Thymus (tissue), 11 donors: ENCODE data around the gene MCAT. TPM values are rescaled to one million over a fixed set of nuclear protein-coding genes. Genes with fewer than 3 reads are reported as not detected.
"Not testable (repeated sequence)": the region's sequence is repeated elsewhere in the genome, so short reads cannot be mapped to it uniquely, and the experiment has no call there.

Experiments used
- DNase-seq, 9 donors: peaks; one replicate each; pipeline ENCODE4 v3.0.0-alpha.2; 2013; ENCODE audit warnings: low spot score in 9 of 9, low read depth in 6 of 9, missing footprints in 1 of 9
- H3K27ac ChIP-seq, 2 donors: one replicate each; pipeline ENCODE4 v1.5.1; 2013; ENCODE audit warnings: control low read depth in 1 of 2, low read depth in 1 of 2, low read length in 1 of 2, mild to moderate bottlenecking in 1 of 2, moderate library complexity in 1 of 2
- H3K27me3 ChIP-seq, 2 donors: one replicate each; pipeline ENCODE4 v1.5.1; 2013; ENCODE audit warnings: low read length in 1 of 2; ENCODE audit not compliant: control insufficient read depth in 2 of 2, insufficient read depth in 1 of 2
- H3K36me3 ChIP-seq, 2 donors: one replicate each; pipeline ENCODE4 v1.5.1; 2013; ENCODE audit warnings: low read length in 1 of 2, mild to moderate bottlenecking in 1 of 2, moderate library complexity in 1 of 2; ENCODE audit not compliant: control insufficient read depth in 2 of 2, insufficient read depth in 2 of 2
- H3K4me1 ChIP-seq, 2 donors: one replicate each; pipeline ENCODE4 v1.5.1; 2013; ENCODE audit warnings: low read length in 2 of 2; ENCODE audit not compliant: control insufficient read depth in 2 of 2, insufficient read depth in 2 of 2
- H3K4me3 ChIP-seq, 2 donors: one replicate each; pipeline ENCODE4 v1.5.1; 2013; ENCODE audit warnings: low read length in 2 of 2, control low read depth in 1 of 2, mild to moderate bottlenecking in 1 of 2
- H3K9me3 ChIP-seq, 2 donors: one replicate each; pipeline ENCODE4 v1.5.1; 2013; ENCODE audit warnings: low read length in 1 of 2, mild to moderate bottlenecking in 1 of 2; ENCODE audit not compliant: control insufficient read depth in 2 of 2, insufficient read depth in 1 of 2
- WGBS: extraction: QIAGEN DNeasy Blood & Tissue Kit; methylation state at CpG from one replicate; pipeline ENCODE4 v1.1.7; 2013; 5-methylcytosine and 5-hydroxymethylcytosine counted together
- polyA plus RNA-seq: library from polyadenylated mRNA; stranded (reverse); fragments of 200-250 nt; gene quantifications from one replicate; pipeline ENCODE4 v1.2.3, GENCODE V29; 2013
- total RNA-seq: library from RNA; stranded (reverse); fragments of 120-200 nt; gene quantifications from one replicate; pipeline ENCODE4 v1.2.4, GENCODE V29; 2013
- donor health status: healthy.

Gene MCAT
- total and polyA plus RNA-seq, 2 donors: 11.7 to 12.3 TPM

DNA sequence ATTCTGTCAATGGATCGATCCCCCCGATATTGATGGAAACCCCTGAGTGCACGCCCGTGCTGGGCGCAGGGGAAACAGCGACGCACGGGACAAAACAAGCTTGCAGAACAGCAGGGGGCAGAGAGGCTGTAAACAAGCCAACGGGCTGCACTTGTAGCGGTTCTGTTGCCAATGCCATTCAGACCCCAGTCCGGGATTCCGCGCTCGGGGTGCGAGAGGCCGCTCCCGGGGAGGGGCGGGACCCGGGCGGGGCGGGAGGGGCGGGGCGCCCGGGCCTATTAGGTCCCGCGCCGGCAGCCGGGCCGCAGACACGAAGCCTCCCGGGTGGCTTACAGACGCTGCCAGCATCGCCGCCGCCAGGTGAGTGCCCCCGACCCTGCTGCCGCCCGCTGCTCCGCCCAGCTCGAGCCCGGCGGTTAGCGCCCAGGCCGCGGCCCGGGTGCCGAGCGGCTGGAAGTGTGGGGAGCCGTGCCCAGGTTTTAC, 32.7 kb downstream of the MCAT start, which contains the start of gene BIK:
BIK (plus strand) TSS at position 307 of the 483 bp plus-strand sequence. CDS start 13,273 bp downstream, outside the sequence.
- peak in 2 of 9 donors; percentile 41 to 77 for DNase-seq
- WGBS: under 1% methylated on average over 49 of the region's 49 CpGs
- Histone ChIP-seq H3K36me3 (no peaks in the 10 kb centered on the region), H3K27me3 (peaks cover 0 to 33% of the 10 kb centered on the region in 2 donors), H3K4me1 (peaks cover 0 to 19% of the 10 kb centered on the region in 2 donors), H3K4me3 (peak within 1 kb of the TSS; percentile 46 to 66), H3K9me3 (no peaks in the 10 kb centered on the region), H3K27ac (no peak within 1 kb of the TSS)

DNA sequence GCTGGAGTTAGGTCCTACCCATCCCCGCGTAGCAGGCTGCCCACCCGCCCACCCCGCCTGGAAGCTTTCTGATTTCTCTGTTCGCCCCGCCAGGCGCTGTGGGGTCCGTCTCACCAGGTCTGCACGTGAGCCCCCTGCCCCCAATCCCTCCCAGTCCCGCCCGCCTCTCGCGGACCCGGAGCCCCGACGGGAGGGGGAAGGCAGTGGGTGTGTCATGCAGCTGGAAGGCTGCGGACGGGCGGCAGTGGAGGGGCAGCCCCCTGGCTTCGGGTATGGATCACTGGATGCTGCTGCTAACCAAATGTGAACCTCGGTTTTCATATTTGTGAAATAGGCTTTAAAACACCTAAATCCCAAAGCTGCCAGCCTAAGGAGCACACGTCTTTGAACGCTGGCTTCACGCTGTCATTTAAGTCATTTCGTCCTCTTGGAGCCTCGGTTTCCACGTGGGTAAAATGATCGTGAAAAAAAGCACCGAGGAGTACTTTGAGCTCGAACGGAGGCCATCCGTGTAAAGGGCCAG, 33.2 kb downstream of the MCAT start:
- Histone ChIP-seq H3K4me1 (peaks cover 0 to 24% of the 10 kb centered on the region in 2 donors), H3K27me3 (peaks cover 0 to 33% of the 10 kb centered on the region in 2 donors)
- no peak for DNase-seq

DNA sequence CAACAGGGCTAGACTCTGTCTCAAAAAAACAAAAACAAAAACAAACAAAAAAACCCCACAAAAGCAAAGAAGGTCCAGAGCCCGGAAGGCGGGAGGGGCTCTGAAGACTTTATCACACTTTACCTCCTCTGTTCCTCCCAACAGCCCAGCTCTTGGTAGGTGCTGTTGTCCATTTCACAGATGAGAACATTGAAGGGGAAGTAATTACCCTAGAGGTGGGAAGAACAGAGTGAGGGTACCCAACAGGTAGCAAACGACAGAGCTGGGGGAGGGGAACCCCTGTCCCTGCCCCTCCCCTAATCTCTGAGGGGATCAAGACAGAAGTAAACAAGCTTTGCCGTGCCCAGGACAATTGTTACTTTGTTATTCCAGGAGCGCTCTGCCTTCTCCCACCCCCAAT, 33.7 kb downstream of the MCAT start:
- Histone ChIP-seq H3K36me3 (no peaks in the 10 kb centered on the region), H3K27ac (no peak overlapping the region), H3K9me3 (no peaks in the 10 kb centered on the region), H3K27me3 (peaks cover 0 to 33% of the 10 kb centered on the region in 2 donors), H3K4me3 (no peak overlapping the region), H3K4me1 (peaks cover 0 to 29% of the 10 kb centered on the region in 2 donors)
- DNase-seq: no peak
- WGBS: 83% methylated on average over 5 of the region's 5 CpGs

More for the DNA sequence above, 33.2 kb downstream of the MCAT start:
- Histone ChIP-seq H3K9me3 (no peaks in the 10 kb centered on the region), H3K27ac (no peak overlapping the region), H3K4me3 (peak overlapping the region; percentile 35 to 66), H3K36me3 (no peaks in the 10 kb centered on the region)
- WGBS: 19% methylated on average over 32 of the region's 32 CpGs

DNA sequence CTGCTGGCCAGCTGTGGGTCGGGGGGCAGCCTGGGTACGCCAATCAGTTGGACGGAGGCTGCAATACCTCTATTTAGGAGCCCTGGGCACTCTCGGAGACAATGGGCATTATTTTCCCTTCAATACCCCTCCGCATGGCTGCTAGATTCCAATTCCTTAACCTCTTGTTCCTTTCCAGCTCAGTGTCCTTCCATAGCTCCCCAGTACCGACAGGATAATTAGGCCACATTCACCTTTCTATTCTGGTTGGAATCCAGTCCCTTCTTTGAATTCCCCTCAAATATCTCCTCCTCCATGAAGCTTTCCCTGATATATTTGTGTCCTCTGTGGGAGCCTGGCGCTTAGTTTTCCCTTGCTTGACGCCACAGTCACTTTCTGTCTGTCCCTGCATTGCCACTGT, 36.9 kb downstream of the MCAT start:
- WGBS: 98% methylated on average over 8 of the region's 8 CpGs

DNA sequence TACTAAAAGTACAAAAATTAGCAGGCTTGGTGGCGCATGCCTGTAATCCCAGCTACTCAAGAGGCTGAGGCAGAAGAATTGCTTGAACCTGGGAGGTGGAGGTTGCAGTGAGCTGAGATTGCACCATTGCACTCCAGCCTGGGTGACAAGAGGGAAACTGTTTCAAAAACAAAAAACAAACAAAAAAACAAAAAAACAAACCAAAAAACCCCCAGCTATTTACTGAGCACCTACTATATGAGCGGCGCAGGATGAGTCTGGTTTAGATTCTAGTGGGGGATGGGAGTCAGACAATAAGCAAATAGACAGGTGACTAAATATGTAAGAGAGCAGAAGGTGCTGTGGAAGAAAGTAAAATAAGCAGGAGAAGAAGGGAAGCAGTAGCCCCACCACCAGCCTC, 38.2 kb downstream of the MCAT start:
- H3K4me3 ChIP-seq, H3K36me3 ChIP-seq, DNase-seq, H3K9me3 ChIP-seq, H3K27ac ChIP-seq: not testable (repeated sequence)
- peaks cover 0 to 11% of the 10 kb centered on the region in 2 donors for H3K27me3 ChIP-seq
- WGBS: 96% methylated on average over 3 of the region's 3 CpGs
- peaks cover 8 to 31% of the 10 kb centered on the region in 2 donors for H3K4me1 ChIP-seq

More for the DNA sequence above, 36.9 kb downstream of the MCAT start:
- Histone ChIP-seq H3K4me3 (no peak overlapping the region), H3K27ac (no peak overlapping the region), H3K27me3 (peaks cover 0 to 24% of the 10 kb centered on the region in 2 donors), H3K36me3 (no peaks in the 10 kb centered on the region), H3K4me1 (peaks cover 8 to 39% of the 10 kb centered on the region in 2 donors), H3K9me3 (no peaks in the 10 kb centered on the region)
- DNase-seq: no peak

DNA sequence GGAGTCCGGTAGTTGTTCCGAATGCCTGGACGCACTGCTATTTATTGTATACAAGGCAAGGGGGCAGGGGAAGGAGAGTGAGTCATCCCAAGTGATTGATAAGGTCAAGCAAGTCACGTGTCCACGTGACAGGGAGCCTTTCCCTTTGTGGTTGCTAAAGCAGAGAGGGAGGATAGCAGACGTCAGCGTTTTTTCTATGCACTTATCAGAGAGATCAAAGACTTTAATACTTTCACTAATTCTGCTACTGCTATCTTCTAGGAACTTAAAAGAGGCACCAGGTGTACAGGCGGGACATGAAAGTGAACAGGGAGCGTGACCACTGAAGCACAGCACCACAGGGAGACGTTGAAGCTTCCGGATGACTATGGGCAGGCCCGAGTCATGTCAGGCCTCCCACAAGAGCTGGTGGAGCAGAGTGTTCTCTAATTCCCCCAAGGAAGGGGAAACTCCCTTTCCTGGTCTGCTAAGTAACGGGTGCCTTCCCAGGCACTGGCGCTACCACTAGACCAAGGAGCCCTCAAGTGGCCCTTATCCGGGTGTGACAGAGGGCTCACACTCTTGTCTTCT, 39.1 kb downstream of the MCAT start:
- Histone ChIP-seq H3K27ac (peak overlapping the region in 1 of 2 donors; percentile 67), H3K4me1 (peaks cover 8 to 27% of the 10 kb centered on the region in 2 donors)
- 39% methylated on average over 15 of the region's 15 CpGs for WGBS
- peak in 2 of 9 donors; percentile 29 to 73 for DNase-seq
- not testable (repeated sequence) for H3K9me3 ChIP-seq, H3K27me3 ChIP-seq, H3K4me3 ChIP-seq, H3K36me3 ChIP-seq

DNA sequence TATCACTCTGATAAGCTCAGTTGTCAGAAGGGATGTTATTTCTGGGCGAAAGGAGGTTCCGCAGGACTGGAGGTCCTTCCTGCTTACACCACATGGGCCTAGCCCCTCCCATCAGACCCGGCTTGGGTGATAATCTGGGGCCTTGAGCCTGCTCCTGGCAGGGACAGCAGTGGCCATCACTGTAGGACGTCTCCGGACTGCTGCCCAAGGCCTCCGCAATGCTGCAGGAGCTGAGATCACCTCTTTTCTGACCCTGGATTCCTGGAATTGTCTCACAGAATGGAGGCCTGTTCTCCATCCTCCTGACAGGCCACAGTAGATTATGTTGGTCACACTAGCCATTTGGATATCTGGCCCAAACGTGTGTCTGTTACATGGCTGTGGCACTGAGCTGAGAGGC, 41.9 kb downstream of the MCAT start:
- Histone ChIP-seq H3K4me3 (no peak overlapping the region), H3K9me3 (peaks cover 3 to 13% of the 10 kb centered on the region in 2 donors), H3K4me1 (peaks cover 8 to 27% of the 10 kb centered on the region in 2 donors), H3K27ac (no peak overlapping the region), H3K36me3 (no peaks in the 10 kb centered on the region), H3K27me3 (no peaks in the 10 kb centered on the region)
- WGBS: 96% methylated on average over 7 of the region's 7 CpGs
- DNase-seq: no peak

DNA sequence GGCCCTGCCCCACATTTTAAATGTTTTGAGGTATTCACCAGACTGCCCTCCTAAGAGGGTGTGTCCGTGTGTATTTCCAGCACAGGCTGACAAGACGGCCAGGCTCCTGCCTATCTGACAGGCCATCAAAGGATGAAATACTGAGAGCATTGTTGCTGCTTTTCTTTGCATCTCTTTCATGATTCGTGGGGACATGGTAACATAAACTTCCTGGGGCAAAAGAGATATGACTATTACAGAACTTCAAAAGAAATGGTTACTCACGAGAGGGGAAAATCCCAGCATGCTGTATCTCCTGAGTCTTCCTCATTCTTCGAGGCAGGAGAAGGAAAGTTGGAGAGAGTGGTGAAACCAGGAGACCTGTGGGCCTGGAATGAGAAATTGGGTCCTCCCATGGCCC, 43.0 kb downstream of the MCAT start:
- H3K4me3 ChIP-seq: no peak overlapping the region
- WGBS: 73% methylated on average over 5 of the region's 5 CpGs
- H3K9me3 ChIP-seq: peaks cover 3 to 13% of the 10 kb centered on the region in 2 donors
- no peak for DNase-seq
- peaks cover 8 to 24% of the 10 kb centered on the region in 2 donors for H3K4me1 ChIP-seq
- H3K27ac ChIP-seq: no peak overlapping the region
- H3K27me3 ChIP-seq: no peaks in the 10 kb centered on the region
- no peaks in the 10 kb centered on the region for H3K36me3 ChIP-seq

DNA sequence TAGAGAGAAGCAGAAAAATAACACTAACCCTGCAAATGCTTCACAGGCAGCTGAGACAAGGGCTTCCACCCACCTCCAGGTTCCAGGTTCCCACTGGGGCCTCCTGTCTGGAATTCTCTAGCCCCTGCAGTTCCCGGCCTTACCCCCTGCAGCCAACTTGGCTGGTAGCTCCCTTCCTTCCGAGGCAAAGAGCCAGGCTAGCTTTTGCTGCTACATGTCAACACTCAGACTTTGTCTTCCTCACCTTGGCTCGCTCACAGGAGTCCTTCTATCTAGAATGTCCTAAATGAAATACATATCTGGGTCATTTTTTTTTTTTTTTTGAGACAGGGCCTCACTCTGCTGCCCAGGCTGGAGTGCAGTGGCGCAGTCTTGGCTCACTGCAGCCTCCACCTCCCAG, 44.1 kb downstream of the MCAT start:
- Histone ChIP-seq H3K36me3 (no peaks in the 10 kb centered on the region), H3K4me1 (peaks cover 7 to 13% of the 10 kb centered on the region in 2 donors), H3K27ac (no peak overlapping the region), H3K4me3 (no peak overlapping the region), H3K27me3 (no peaks in the 10 kb centered on the region), H3K9me3 (peaks cover 3 to 13% of the 10 kb centered on the region in 2 donors)
- 96% methylated on average over 4 of the region's 4 CpGs for WGBS
- no peak for DNase-seq
